Measurements from ENCODE around the gene PDK3.

DNA sequence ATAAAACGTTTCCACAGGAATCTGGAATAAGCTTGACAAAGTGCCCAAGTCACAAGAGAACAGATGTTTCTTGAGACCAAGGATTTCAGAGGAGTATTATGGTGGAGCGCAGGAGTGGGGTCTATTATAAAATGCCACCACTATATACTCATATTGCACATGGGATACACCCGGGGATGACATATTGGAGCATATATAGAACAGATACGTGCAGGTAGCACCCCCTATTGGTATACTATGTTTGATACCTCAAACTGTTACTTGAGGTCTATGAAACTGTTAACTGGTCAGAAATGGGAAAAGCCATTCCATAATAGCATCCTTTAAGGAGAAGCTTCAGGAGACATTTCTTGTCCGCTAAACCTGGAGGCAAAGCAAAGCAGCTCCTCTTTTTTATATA is 96.0 kb downstream of the PDK3 start:
- TF ChIP-seq EP300 (IDR thresholded peaks at IDR 0.05) (no peak), POLR2A (IDR thresholded peaks at IDR 0.05) (no peak), CTCF (IDR thresholded peaks at IDR 0.05) (peak in 1 of 6 experiments; percentile 6)
